DMS53 (cell line): ENCODE data around the gene SOX6.
A peak's percentile ranks its signal among the peaks of the same experiment; 100 is the strongest.

Experiments
- DNase-seq: peaks from one replicate; lab custom pipeline; 2025; lab: John Stamatoyannopoulos, UW

SOX6 gene

GRCh38 chr11:15965562-15966250 is 390.6 kb downstream of the SOX6 start:
- DNase-seq: peak; percentile 73

- no peak for DNase-seq
Observed at GRCh38 chr11:15963266-15963665, 393.1 kb downstream of the SOX6 start.

DNA sequence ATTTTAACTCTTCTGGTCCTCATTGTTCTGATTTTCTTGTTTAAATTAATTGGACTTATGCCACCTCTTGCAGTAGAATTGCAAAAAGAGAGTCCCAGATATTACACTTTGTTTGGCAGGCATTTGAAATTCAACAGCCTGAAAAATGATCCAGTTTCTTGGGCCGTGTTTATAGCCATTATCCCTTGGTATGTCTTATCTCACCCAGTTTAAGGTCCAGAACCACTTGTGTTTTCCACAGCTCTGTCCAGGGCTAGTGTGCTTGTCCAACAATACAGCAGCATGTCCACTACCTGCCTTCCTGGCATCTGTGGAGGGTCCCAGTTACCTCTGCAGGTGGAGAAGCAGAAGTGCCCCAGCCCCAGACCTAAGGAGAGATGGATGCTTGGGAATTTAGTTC is 397.4 kb downstream of the SOX6 start:
- no peak for DNase-seq

DNA sequence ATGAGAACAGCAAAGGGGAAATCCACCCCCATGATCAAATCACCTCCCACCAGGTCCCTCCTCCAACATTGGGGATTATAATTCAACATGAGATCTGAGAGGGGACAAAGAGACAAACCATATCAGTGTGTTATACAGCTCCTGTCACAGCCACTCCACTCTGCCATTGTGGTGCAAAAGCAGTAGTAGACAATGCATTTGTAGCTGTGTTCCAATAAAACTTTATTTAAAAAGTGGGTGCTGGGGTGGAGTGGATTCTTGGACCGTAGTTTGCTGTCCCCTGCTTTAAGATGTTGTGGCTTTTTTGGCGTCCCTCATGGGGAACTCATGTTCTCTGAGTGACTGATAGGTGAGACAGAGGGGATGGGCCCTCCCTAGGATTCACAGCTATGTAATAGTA is 399.1 kb downstream of the SOX6 start:
- DNase-seq: no peak

DNA sequence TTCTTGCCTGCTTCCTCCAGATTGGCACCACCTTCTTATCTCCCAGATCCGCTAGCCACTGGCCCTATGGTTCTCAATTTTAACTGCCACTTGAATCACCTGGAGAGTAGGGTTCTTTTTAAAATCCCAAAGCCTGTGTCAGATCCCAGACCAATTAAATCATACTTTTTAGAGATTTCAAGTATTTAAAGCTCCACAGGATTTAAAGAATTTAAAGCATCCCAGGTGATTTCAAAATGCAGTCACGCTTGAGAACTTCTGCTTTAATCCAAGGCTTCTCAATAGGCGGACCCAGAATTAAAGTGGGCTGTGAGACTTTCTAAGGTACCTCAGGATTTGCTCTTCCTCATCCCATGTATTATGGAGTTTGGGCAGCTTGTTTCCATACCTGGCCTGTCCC is 400.0 kb downstream of the SOX6 start:
- DNase-seq: no peak

GRCh38 chr11:15955595-15955994 is 400.8 kb downstream of the SOX6 start:
- no peak for DNase-seq

DNA sequence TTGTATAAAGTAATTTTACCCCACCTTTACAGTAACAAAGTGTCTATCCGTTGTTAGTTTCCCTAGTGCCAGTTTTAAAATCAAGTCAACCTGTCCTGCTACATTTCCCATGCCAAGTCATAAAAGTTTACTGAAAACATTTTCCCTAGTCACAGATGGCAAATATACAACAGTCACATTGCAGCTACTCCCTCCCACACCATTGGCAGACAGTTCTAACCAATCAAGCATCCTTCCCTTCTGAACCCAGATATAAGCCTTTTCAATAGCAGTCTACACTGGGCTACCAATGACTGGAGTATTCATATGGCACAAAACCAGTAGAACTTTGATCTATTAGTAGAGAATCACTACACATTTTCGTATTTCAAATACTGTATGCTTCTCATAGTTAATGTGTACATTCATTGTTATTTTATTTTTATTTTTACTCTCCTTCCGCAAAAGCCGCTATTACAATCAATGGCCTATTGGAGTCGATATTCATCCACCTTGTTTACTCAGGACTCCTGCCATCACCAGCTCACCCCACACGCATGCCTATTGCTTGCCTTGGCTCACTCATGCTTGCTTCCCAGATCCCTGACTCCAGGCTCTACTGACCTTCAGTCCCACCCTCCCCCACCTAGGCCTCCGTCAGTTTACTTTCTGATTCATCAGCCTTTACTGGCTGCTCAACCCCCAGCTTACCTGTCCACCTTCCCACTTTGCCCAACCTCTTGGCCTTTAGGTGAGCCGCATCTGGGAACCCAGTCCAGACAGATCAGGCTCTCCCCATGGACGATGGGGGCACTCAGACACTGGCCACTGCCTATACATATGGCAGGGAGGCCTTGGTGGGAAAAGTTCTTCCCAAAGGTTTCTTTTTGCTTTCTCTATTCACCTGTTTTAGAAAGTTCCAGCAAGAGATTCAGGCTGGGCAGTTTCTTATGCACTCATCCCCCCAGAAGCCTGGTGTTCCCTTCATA is 408.4 kb downstream of the SOX6 start:
- DNase-seq: peak; percentile 41

GRCh38 chr11:15945726-15946125 is 410.6 kb downstream of the SOX6 start:
- DNase-seq: no peak

DNA sequence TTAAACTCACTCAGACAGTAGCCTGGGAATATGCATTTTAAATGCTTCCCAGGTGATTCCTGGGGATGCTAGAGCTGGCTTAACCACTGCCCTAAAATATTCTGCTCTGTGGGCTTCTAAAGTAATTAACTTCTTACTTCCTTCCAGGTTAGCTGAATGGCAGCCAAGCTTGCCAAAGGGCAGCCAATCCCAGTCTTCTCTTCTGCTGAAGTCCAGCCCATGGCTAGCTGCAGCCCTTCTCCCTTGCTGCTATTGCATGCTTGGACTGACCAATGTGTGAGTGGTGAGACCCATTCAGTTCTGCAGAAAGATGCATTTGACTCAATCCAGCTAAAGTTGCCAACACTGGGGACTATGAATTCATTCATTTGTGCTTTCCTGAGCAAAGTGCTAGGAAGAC is 411.9 kb downstream of the SOX6 start:
- DNase-seq: no peak

DNA sequence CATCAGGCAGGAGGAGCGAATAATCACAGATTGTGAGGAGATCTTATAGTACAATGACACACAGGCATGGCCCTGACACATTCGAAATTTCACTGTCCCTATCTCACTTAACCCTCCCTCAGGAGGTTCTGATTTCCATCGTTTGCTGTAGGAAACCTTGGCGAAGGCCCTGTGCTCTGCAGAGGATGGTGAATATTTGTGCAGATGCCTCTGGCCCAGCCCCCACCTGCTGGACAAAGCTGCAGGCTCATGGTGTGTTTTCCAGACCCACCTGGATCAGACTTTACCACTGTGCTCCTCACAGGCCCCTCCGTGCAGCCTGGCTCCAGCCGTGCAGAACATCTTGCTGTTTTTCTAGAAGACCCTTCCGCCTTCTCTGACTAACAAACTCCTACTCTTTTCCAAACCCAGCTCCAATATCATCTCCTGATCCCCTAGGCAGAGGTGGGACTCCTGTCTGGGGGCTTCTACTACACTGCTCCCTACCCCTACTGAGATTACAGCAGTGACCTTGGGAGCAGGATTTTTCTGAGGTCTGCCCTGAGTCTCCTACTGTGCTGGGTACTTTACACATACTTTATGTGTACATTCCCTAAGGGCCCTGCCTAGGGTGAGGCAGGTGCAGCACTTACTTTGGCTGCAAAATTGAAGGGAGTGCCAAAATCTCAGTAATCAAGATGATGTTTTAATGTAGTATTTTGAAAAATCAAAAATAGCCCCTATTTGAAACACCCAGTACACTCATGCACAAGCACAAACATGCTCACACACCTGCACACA is 412.7 kb downstream of the SOX6 start:
- no peak for DNase-seq

GRCh38 chr11:15942936-15943335 is 413.4 kb downstream of the SOX6 start:
- DNase-seq: no peak

- DNase-seq: no peak
Observed at GRCh38 chr11:15942126-15942525, 414.2 kb downstream of the SOX6 start.

- no peak for DNase-seq
Observed at GRCh38 chr11:15941206-15941770, 415.1 kb downstream of the SOX6 start.

DNA sequence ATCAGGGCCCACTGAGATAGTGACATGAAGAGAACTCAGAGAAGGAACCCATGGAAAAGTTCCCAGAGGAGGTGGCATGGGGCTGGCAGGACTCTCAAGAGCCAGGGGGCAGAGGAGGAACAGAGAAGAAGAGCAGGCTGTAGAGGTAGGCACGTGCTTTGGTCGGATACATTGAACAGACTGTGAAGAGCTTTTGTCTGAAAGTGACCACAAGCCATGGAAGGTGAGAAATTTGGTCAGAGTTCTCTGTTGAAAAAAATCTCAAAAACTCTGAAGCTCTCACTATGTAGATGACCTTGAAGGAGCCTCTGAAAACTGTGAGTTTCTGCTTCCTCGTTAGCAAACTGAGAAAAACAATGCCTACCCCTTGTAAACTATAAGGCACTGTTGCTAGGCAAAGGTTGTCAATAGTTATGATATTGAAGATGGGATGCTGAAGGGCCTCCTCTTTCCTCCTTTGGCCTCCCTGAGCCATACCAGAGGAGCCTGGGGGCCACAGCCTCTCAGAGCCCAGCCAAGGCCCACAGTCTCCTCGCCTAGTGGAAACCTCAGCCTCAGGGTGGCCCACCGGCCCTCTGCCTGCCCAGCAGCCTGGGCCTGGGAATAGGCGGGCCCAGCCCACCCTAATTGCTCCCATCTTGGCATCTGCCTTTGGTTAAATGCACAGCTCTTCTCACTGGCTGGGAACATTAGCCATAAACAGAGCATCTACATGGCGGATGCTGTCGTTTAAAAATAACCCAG is 415.7 kb downstream of the SOX6 start:
- no peak for DNase-seq

- no peak for DNase-seq
Observed at GRCh38 chr11:15938983-15939382, 417.4 kb downstream of the SOX6 start.

DNA sequence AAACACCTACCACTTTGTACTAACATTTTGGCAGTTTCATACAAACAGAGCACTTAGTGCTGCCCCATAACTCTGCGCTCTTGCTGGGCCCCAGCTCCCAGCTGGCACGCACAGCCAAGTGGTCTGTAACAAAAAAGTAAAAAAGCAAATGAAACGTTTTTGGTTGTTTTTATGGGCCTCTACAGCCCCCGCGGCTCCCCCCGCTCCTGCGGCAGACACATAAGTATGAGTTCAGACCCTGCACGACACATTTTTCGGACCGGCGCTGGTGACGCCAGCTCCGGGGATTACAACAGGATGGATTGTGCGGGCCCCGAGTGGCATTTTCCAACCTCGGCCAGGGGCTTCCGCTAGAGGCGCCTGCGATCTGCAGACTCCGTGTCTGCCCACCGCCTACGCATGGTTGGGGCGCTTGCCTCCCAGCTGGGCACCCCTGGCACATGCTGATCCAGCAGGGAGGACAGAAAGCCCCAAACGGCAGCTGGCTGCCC is 418.2 kb downstream of the SOX6 start:
- no peak for DNase-seq

DNA sequence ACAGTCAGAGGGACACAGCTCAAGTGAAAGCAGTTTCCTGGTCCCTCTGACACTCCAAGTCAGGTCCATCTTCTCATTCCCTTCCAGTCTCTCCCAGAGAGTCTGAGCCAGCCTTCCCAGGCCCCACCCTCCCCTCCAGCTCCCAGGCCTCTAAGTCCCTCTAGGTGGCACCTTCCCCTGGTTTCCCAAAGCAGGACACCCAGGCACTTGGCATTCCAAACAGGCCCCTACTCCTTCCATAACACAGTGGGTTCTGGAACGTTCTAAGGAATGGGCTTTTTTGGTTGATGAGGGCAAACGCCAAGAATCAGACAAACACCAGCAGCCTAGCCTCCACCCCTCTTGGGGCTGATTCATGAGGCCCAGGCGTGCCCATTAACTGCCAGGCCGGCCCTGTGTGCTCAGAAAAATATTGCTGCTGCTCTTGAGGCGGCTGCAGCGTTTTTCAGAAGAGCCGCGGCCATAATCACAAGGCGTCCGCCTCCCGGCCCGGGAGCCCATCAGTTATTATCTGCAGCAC is 418.7 kb downstream of the SOX6 start:
- DNase-seq: no peak

GRCh38 chr11:15936011-15936410 is 420.3 kb downstream of the SOX6 start:
- DNase-seq: no peak

DNA sequence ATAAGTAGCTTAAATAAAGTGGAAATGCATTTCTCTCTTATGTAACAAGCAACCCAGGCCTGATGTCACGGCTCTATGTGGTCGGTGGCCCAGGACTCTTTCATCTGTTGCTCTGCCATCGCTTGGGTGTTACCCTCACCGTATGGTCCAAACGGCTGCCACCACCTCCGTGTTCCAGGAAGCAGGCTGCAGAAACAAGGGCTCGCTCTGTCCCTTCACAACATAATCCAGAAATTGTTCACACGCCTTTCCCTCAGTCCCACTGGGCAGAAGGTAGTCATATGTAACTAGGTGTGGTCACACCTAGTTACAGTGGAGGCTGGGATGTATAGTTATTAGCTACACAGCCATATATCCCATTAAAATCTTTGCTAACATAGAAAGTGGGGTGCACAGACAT is 421.0 kb downstream of the SOX6 start:
- DNase-seq: no peak

DNA sequence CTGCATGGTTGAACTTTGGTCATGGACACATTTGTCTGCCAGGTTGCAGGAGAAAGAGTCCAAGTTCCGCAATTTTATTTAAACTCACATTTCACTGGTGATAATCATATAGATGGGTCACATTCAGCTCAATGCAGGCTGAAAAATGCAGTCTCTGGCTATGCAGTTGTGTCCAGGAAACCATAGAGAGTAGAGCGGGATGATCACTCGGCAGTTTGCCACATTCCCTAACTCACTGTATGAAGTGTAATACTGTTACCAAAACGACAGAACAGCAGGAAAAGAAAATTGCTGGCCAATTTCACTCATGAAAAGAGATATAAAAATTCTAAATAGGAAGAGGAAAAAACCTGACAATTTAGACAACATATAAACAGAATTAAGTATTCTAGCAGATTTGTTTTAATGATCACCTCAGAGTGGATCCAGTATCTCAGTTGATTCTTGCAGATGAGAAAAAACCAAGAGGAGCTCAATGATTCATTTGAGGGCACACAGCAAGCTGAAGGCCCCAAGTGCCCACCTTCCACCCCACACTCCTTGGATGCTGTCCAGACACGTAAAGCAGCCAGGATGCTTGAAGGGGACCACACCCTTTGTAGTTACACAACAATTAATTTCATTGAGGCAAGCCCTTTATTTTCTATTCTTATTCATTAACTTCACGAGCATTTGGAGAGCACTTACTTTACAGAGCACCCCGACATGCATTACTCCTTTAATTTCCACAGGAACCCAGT is 422.3 kb downstream of the SOX6 start:
- DNase-seq: no peak
